ENCODE results near the gene RGS3.

The RGS3 gene

DNA sequence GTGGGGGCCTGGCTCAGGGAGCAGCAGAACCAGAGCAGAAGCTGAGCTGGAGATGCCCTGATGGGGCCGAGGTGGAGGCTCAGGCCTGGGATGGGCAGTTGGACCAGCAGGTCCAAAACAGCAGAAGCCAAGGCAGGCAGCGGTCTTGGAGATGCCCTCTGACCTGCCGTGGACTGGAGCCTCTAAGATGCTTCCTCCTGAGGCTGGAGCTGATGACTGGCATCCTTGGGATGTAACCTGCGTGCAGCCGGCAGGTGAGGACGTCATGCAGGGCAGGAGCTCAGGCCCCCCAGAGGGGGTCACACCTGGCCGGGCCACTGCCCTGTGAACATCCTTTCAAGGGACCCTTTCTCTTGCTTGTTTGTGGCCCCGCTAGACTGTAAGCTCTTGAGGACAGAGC is 162.0 kb downstream of the RGS3 start:
- Histone ChIP-seq H3K9me3 (ENCODE audit: control insufficient read depth, low read length) (no peaks in the 10 kb centered on the region), H3K23ac (ENCODE audit: low read length in 2 of 2) (no peak overlapping the region), H3K27me3 (ENCODE audit: control insufficient read depth in 1 of 2, insufficient read depth in 1 of 2, low read length in 2 of 2) (no peaks in the 10 kb centered on the region), H2BK5ac (ENCODE audit: low read depth, low read length, poor library complexity, severe bottlenecking) (no peak overlapping the region), H2AK5ac (ENCODE audit: low read length, severe bottlenecking) (peak overlapping the region; percentile 54), H4K8ac (ENCODE audit: low read length) (no peak overlapping the region), H4K91ac (ENCODE audit: low read length) (peak overlapping the region; percentile 45), H3K18ac (ENCODE audit: low read depth in 1 of 2, low read length in 2 of 2) (peak overlapping the region in 1 of 2 experiments; percentile 51), H2BK12ac (ENCODE audit: low read length in 2 of 2) (peak overlapping the region; percentile 7 to 14), H2BK15ac (ENCODE audit: low read depth, poor library complexity, severe bottlenecking) (no peak overlapping the region), H3K9ac (ENCODE audit: low read length) (peak overlapping the region; percentile 51), H2AFZ (ENCODE audit: low read depth, low read length) (no peak overlapping the region), H3K4me3 (ENCODE audit: insufficient read depth in 1 of 2, low read depth in 1 of 2, low read length in 2 of 2) (no peak overlapping the region), H2BK120ac (ENCODE audit: low read depth, low read length) (peak overlapping the region; percentile 29), H3K4ac (ENCODE audit: low read depth in 1 of 2, low read length in 2 of 2) (peak overlapping the region in 1 of 2 experiments; percentile 35), H3K4me1 (ENCODE audit: control insufficient read depth, insufficient read depth, low read depth, low read length) (peaks cover 23% of the 10 kb centered on the region), H3K79me1 (replicated peaks; ENCODE audit: low read length, poor library complexity, severe bottlenecking) (no peaks in the 10 kb centered on the region), H3K4me2 (ENCODE audit: low read length, poor library complexity, severe bottlenecking) (no peak overlapping the region), H3K27ac (ENCODE audit: low read length, poor library complexity, severe bottlenecking) (no peak overlapping the region), H3K36me3 (ENCODE audit: control insufficient read depth in 1 of 2, insufficient read depth in 2 of 2, low read depth in 1 of 2, low read length in 2 of 2) (no peaks in the 10 kb centered on the region), H3K14ac (ENCODE audit: low read length in 2 of 2) (no peak overlapping the region)
- 91% methylated on average over 8 of the region's 8 CpGs for WGBS
- no peak for DNase-seq

DNA sequence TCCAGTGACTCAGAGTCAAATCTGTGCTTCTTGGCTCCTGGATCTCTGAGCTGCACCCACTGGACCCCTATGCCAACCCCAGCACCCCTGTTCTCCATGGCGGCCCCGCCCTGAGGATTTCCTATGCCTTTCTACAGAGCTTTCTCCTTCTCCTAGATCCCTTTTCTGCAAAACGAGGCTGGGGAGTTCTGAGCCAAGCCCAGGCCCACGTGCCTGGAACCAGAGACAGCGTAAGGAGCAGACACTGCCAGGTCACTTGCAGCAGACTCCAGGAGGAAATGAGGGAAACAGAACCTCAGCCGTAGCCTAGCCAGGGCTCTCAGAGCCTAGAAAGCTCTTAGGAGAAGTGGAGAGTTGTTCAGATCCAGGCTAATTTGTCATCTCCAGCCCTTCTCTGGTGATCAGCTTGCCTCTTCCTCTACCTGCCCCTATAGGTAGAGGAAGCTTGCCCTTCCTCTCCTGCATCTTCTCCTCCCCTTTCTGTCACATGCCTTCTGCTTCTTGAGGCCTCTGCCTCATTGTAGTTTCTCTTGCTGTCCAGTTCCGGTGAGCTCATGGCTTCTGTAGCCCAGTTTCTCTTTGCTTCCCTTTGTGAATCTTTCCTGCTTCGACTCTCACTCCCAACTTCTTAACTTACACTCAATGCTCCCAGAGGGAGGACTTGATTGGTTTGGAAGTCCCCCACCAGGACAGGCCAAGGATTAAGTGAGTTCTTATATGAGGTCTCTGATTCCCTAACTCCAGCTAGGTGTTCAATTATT is 163.4 kb downstream of the RGS3 start:
- Histone ChIP-seq H3K4me1 (ENCODE audit: control insufficient read depth, insufficient read depth, low read depth, low read length) (peaks cover 24% of the 10 kb centered on the region), H2BK15ac (ENCODE audit: low read depth, poor library complexity, severe bottlenecking) (no peak overlapping the region), H3K27me3 (ENCODE audit: control insufficient read depth in 1 of 2, insufficient read depth in 1 of 2, low read length in 2 of 2) (no peaks in the 10 kb centered on the region), H2BK5ac (ENCODE audit: low read depth, low read length, poor library complexity, severe bottlenecking) (no peak overlapping the region), H3K9me3 (ENCODE audit: control insufficient read depth, low read length) (no peaks in the 10 kb centered on the region), H3K14ac (ENCODE audit: low read length in 2 of 2) (no peak overlapping the region), H2AFZ (ENCODE audit: low read depth, low read length) (no peak overlapping the region), H3K23ac (ENCODE audit: low read length in 2 of 2) (no peak overlapping the region), H3K27ac (ENCODE audit: low read length, poor library complexity, severe bottlenecking) (no peak overlapping the region), H3K4ac (ENCODE audit: low read depth in 1 of 2, low read length in 2 of 2) (no peak overlapping the region), H2BK12ac (ENCODE audit: low read length in 2 of 2) (no peak overlapping the region), H3K79me1 (replicated peaks; ENCODE audit: low read length, poor library complexity, severe bottlenecking) (no peaks in the 10 kb centered on the region), H4K8ac (ENCODE audit: low read length) (no peak overlapping the region), H3K9ac (ENCODE audit: low read length) (peak overlapping the region; percentile 61), H3K36me3 (ENCODE audit: control insufficient read depth in 1 of 2, insufficient read depth in 2 of 2, low read depth in 1 of 2, low read length in 2 of 2) (no peaks in the 10 kb centered on the region), H3K4me3 (ENCODE audit: insufficient read depth in 1 of 2, low read depth in 1 of 2, low read length in 2 of 2) (no peak overlapping the region), H4K91ac (ENCODE audit: low read length) (no peak overlapping the region), H3K4me2 (ENCODE audit: low read length, poor library complexity, severe bottlenecking) (no peak overlapping the region), H2BK120ac (ENCODE audit: low read depth, low read length) (no peak overlapping the region), H2AK5ac (ENCODE audit: low read length, severe bottlenecking) (no peak overlapping the region), H3K18ac (ENCODE audit: low read depth in 1 of 2, low read length in 2 of 2) (no peak overlapping the region)
- DNase-seq, result no peak
- WGBS, result 80% methylated on average over 8 of the region's 8 CpGs

DNA sequence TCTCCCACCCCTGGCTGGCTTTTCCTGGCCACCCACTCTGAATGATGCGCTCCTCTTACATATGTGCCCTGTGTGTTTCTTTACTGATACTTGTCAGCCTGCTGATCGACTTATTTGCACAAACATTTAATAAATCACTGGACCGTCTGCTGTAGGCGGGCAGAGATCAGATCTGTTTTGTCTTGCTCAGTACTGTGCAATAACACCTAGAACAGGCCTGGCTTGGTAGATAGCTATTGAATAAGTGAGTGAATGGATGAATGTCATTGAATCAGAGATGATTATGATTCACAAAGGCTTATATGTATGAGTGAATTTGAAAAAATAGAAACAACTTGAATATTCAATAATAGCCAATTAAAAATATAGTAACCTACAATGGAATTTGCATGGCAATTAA is 165.1 kb downstream of the RGS3 start:
- no peak for DNase-seq
- no peak overlapping the region for H3K14ac ChIP-seq (ENCODE audit: low read length in 2 of 2)
- H4K91ac ChIP-seq (ENCODE audit: low read length), result no peak overlapping the region
- H3K79me1 ChIP-seq (replicated peaks; ENCODE audit: low read length, poor library complexity, severe bottlenecking), result no peaks in the 10 kb centered on the region
- no peaks in the 10 kb centered on the region for H3K36me3 ChIP-seq (ENCODE audit: control insufficient read depth in 1 of 2, insufficient read depth in 2 of 2, low read depth in 1 of 2, low read length in 2 of 2)
- no peak overlapping the region for H2BK12ac ChIP-seq (ENCODE audit: low read length in 2 of 2)
- H3K27me3 ChIP-seq (ENCODE audit: control insufficient read depth in 1 of 2, insufficient read depth in 1 of 2, low read length in 2 of 2), result no peaks in the 10 kb centered on the region
- H2AFZ ChIP-seq (ENCODE audit: low read depth, low read length), result no peak overlapping the region
- no peak overlapping the region for H3K18ac ChIP-seq (ENCODE audit: low read depth in 1 of 2, low read length in 2 of 2)
- H3K23ac ChIP-seq (ENCODE audit: low read length in 2 of 2), result no peak overlapping the region
- no peak overlapping the region for H3K4ac ChIP-seq (ENCODE audit: low read depth in 1 of 2, low read length in 2 of 2)
- H2BK15ac ChIP-seq (ENCODE audit: low read depth, poor library complexity, severe bottlenecking), result no peak overlapping the region
- WGBS, result 89% methylated on average over 4 of the region's 4 CpGs
- no peak overlapping the region for H3K27ac ChIP-seq (ENCODE audit: low read length, poor library complexity, severe bottlenecking)
- no peak overlapping the region for H2BK5ac ChIP-seq (ENCODE audit: low read depth, low read length, poor library complexity, severe bottlenecking)
- H3K4me1 ChIP-seq (ENCODE audit: control insufficient read depth, insufficient read depth, low read depth, low read length), result peaks cover 24% of the 10 kb centered on the region
- no peak overlapping the region for H2BK120ac ChIP-seq (ENCODE audit: low read depth, low read length)
- H2AK5ac ChIP-seq (ENCODE audit: low read length, severe bottlenecking), result no peak overlapping the region
- H3K9ac ChIP-seq (ENCODE audit: low read length), result no peak overlapping the region
- no peak overlapping the region for H4K8ac ChIP-seq (ENCODE audit: low read length)
- no peak overlapping the region for H3K4me3 ChIP-seq (ENCODE audit: insufficient read depth in 1 of 2, low read depth in 1 of 2, low read length in 2 of 2)
- H3K9me3 ChIP-seq (ENCODE audit: control insufficient read depth, low read length), result no peaks in the 10 kb centered on the region
- H3K4me2 ChIP-seq (ENCODE audit: low read length, poor library complexity, severe bottlenecking), result no peak overlapping the region

DNA sequence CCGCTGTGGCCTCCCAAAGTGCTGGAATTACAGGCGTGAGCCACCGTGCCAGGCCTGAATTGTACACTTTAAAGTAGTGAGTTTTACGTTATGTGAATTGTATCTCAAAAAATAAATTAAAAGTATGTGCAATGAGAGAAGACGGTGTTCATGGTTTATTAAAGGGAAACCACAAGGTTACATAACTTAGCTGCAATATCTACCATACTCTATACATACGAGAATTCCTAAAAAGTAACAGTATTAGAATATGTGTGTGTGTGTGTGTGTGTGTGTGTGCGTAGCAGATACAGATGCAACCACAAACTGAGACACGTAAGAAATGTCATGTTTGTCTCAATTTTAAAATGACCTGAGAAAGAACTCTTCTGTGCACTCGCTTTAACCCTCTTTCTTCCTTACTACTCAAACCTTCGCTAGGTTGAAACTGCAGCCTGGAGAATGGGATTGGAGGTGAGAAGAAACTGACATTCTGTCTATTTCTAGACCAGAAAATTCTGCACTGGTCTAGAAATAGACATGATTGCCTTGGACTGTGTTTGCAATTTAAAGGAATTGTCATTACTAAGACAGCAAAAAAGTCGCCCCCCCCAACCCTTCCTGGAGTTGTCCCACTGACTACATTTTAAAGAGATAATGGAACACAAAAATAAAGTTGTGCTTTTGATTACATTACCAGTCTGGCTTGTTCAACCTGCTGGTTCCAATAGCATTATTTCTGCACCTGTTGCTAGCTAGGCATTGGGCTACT is 167.0 kb downstream of the RGS3 start:
- no peaks in the 10 kb centered on the region for H3K36me3 ChIP-seq (ENCODE audit: control insufficient read depth in 1 of 2, insufficient read depth in 2 of 2, low read depth in 1 of 2, low read length in 2 of 2)
- DNase-seq, result no peak
- 100% methylated on average over 4 of the region's 11 CpGs for WGBS

More for the DNA sequence above, 167.0 kb downstream of the RGS3 start:
- Histone ChIP-seq H2AFZ (ENCODE audit: low read depth, low read length) (no peak overlapping the region), H2BK5ac (ENCODE audit: low read depth, low read length, poor library complexity, severe bottlenecking) (no peak overlapping the region), H3K4ac (ENCODE audit: low read depth in 1 of 2, low read length in 2 of 2) (no peak overlapping the region), H3K27me3 (ENCODE audit: control insufficient read depth in 1 of 2, insufficient read depth in 1 of 2, low read length in 2 of 2) (no peaks in the 10 kb centered on the region), H3K4me3 (ENCODE audit: insufficient read depth in 1 of 2, low read depth in 1 of 2, low read length in 2 of 2) (no peak overlapping the region), H3K4me2 (ENCODE audit: low read length, poor library complexity, severe bottlenecking) (no peak overlapping the region), H4K91ac (ENCODE audit: low read length) (no peak overlapping the region), H3K79me1 (replicated peaks; ENCODE audit: low read length, poor library complexity, severe bottlenecking) (no peaks in the 10 kb centered on the region), H2BK12ac (ENCODE audit: low read length in 2 of 2) (no peak overlapping the region), H2AK5ac (ENCODE audit: low read length, severe bottlenecking) (no peak overlapping the region), H3K27ac (ENCODE audit: low read length, poor library complexity, severe bottlenecking) (no peak overlapping the region), H3K9me3 (ENCODE audit: control insufficient read depth, low read length) (no peaks in the 10 kb centered on the region), H3K14ac (ENCODE audit: low read length in 2 of 2) (no peak overlapping the region), H2BK15ac (ENCODE audit: low read depth, poor library complexity, severe bottlenecking) (no peak overlapping the region), H3K4me1 (ENCODE audit: control insufficient read depth, insufficient read depth, low read depth, low read length) (peaks cover 18% of the 10 kb centered on the region), H3K18ac (ENCODE audit: low read depth in 1 of 2, low read length in 2 of 2) (no peak overlapping the region), H3K9ac (ENCODE audit: low read length) (peak overlapping the region; percentile 57), H3K23ac (ENCODE audit: low read length in 2 of 2) (no peak overlapping the region), H2BK120ac (ENCODE audit: low read depth, low read length) (no peak overlapping the region), H4K8ac (ENCODE audit: low read length) (no peak overlapping the region)

All from mesenchymal stem cell (in vitro differentiated cells and primary cell).